HG03097 (cell line): ENCODE data around the gene GGA3.
"Not testable (repeated sequence)": the region's sequence is repeated elsewhere in the genome, so short reads cannot be mapped to it uniquely, and the experiment has no call there.

Experiments
- ATAC-seq: cut with Tn5 transposase; IDR thresholded peaks from one replicate; pipeline ENCODE4 v1.9.1; 2021; ENCODE audit not compliant: unreplicated experiment, low FRiP score

Gene GGA3

DNA sequence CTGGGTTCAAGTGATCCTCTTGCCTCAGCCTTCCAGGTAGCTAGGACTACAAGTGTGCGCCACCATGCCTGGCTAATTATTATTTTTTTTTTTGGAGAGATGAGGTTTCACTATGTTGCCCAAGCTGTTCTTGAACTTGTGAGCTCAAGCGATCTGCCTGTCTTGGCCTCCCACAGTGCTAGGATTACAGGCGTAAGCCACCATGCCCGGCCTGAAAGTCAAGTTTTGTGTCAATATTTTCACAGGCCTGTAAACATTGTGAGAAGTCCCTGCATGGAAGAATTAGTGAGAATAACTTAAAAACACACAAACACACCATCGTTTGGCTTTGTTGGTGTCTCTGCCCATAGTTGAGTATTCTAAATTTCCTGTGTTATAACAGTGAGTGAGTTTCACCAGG is 33.7 kb downstream of the GGA3 start:
- ATAC-seq, result no peak

GRCh38 chr17:75225016-75225415 is 36.4 kb downstream of the GGA3 start:
- ATAC-seq, result no peak

- ATAC-seq, result no peak
Measured at GRCh38 chr17:75219815-75220214, 41.6 kb downstream of the GGA3 start.

DNA sequence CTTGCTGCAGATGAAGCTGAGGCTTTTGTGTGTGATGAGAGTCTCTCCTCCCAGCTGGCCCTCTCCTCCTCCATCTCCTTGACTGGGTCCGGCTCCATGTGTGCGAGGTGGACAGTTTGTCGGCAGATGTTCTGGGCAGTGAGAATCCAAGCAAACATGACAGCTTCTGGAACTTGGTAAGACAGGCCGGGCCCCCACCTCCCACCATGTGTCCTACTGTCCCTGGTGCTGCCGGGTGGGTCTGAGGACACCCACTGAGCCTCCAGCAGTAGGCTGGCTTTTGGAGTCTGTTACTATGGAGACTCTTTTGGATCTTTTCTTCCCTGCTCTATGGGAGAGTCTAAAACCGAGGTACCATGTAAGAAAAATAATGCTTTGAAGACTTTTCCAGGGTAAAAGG is 43.3 kb downstream of the GGA3 start:
- ATAC-seq, result no peak

DNA sequence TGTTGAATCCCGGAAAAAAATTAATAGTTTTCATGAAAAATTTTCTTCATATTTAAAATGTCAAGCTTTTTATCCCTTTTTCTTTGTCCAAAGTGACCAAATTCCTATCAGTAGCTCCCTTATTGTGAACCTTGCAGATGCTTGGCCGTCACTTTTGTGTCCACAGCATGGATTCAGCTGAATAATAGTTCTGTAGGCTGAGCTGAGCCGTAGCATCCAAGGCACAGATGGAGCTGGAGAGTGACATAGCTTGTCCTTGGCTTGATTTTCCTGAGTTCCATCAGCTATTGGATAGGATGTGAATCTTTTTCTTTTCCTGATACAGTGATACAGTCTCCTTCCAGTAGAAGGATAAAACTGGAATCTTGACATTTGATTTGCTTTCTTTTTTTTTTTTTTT is 52.3 kb downstream of the GGA3 start:
- no peak for ATAC-seq

DNA sequence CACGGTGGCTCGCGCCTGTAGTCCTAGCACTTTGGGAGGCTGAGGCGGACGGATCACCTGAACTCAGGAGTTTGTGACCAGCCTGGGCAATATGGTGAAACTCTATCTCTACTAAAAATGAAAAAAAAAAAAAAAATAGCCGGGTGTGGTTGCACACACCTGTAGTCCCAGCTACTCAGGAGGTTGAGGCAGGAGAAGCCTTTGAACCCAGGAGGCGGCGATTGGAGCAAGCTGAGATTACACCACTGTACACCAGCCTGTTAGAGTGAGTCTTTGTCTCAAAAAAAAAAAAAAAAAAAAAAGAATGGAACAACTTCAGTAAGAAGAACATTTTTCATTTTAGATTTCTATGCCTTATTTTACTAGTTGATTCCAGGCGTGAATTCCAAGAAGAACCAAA is 53.2 kb downstream of the GGA3 start:
- ATAC-seq, result no peak

- ATAC-seq, result no peak
Measured at GRCh38 chr17:75207760-75208159, 53.6 kb downstream of the GGA3 start.

- ATAC-seq, result not testable (repeated sequence)
Measured at GRCh38 chr17:75207050-75207407, 54.4 kb downstream of the GGA3 start.

GRCh38 chr17:75205793-75206163 is 55.6 kb downstream of the GGA3 start:
- no peak for ATAC-seq

- peak; percentile 59 for ATAC-seq
Measured at GRCh38 chr17:75205037-75205792, 56.2 kb downstream of the GGA3 start, which contains the start of gene NUP85. Gene NUP85, plus strand, starts transcription at chr17:75205679. Its CDS starts 83 bp downstream, at chr17:75205762.

DNA sequence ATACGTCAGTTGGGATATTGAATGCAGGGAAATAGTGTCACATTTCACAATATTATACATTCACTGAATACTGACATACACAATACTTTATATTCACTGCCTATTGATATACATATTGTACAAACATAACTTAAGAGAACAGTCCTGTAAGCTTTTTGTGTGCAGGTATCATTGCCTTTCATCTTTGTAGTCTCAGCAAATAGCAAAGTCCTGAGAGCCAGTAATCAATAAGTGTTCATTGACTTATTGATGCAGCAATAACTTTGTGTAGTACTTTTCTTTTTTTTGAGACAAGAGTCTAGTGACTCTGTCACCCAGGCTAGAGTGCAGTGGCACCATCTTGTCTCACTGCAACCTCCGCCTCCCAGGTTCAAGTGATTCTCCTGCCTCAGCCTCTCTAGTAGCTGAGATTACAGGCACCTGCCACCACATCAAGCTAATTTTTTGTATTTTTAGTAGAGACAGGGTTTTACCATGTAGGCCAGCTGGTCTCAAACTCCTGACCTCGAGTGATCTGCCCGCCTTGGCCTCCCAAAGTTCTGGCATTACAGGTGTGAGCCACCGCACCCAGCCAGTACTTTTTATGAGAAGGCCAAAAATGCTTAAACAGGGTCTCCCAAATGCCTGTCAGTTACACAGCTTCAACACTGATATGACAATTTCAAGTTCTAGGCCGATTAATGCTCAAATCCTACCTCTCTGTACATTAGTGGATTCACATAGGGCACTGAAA is 61.4 kb downstream of the GGA3 start:
- ATAC-seq, result no peak

GRCh38 chr17:75194879-75195278 is 66.5 kb downstream of the GGA3 start:
- ATAC-seq, result no peak

DNA sequence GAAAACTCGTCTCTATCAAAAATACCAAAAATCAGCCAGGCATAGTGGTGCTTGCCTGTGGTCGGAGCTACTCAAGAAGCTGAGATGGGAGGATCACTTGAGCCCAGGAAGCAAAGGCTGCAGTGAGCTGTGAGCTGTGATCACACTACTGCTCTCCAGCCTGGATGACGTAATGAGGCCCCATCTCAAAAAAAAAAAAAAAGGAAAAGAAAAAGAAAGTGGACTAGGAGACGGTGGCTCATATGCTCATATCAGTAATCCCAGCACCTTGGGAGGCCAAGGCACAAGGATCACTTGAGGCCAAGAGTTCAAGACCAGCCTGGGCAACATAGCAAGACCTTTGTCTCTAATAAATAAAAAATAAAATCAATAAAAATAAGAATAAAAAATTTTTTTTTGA is 69.8 kb downstream of the GGA3 start:
- no peak for ATAC-seq

GRCh38 chr17:75188614-75189013 is 72.8 kb downstream of the GGA3 start:
- no peak for ATAC-seq
